ENCODE results near the gene SEMA4G.

SEMA4G gene

GRCh38 chr10:100969187-100970075 lies at the start of gene SEMA4G:
Gene SEMA4G (plus strand): TSS chr10:100969504. CDS start chr10:100972913, 3,409 bp downstream.
- no peak for DNase-seq (ENCODE audit: low read depth in 2 of 2)

- no peak for DNase-seq (ENCODE audit: low read depth in 2 of 2)
Measured at GRCh38 chr10:100923580-100923979, 45.7 kb upstream of the SEMA4G start.

GRCh38 chr10:100927266-100927665 lies 42.0 kb upstream of the SEMA4G start:
- DNase-seq (ENCODE audit: low read depth in 2 of 2): no peak

GRCh38 chr10:100928039-100928438 lies 41.3 kb upstream of the SEMA4G start:
- DNase-seq (ENCODE audit: low read depth in 2 of 2): no peak

- DNase-seq (ENCODE audit: low read depth in 2 of 2): no peak
Measured at GRCh38 chr10:100930368-100930767, 38.9 kb upstream of the SEMA4G start.

- no peak for DNase-seq (ENCODE audit: low read depth in 2 of 2)
Measured at GRCh38 chr10:100934084-100934659, 35.1 kb upstream of the SEMA4G start.

- no peak for DNase-seq (ENCODE audit: low read depth in 2 of 2)
Measured at GRCh38 chr10:100939763-100940344, 29.4 kb upstream of the SEMA4G start.

- no peak for DNase-seq (ENCODE audit: low read depth in 2 of 2)
Measured at GRCh38 chr10:100942229-100942628, 27.1 kb upstream of the SEMA4G start.

- no peak for DNase-seq (ENCODE audit: low read depth in 2 of 2)
Measured at GRCh38 chr10:100943508-100943907, 25.8 kb upstream of the SEMA4G start.

- no peak for DNase-seq (ENCODE audit: low read depth in 2 of 2)
Measured at GRCh38 chr10:100945754-100946153, 23.6 kb upstream of the SEMA4G start.

GRCh38 chr10:100948916-100949315 lies 20.4 kb upstream of the SEMA4G start:
- DNase-seq (ENCODE audit: low read depth in 2 of 2): no peak

- DNase-seq (ENCODE audit: low read depth in 2 of 2): no peak
Measured at GRCh38 chr10:100960251-100960650, 9.1 kb upstream of the SEMA4G start.

- DNase-seq (ENCODE audit: low read depth in 2 of 2): no peak
Measured at GRCh38 chr10:100962351-100963080, 6.8 kb upstream of the SEMA4G start.

GRCh38 chr10:100963826-100964225 lies 5.5 kb upstream of the SEMA4G start:
- DNase-seq (ENCODE audit: low read depth in 2 of 2): no peak

- no peak for DNase-seq (ENCODE audit: low read depth in 2 of 2)
Measured at GRCh38 chr10:100965820-100966219, 3.5 kb upstream of the SEMA4G start.

- DNase-seq (ENCODE audit: low read depth in 2 of 2): no peak
Measured at GRCh38 chr10:100966887-100967286, 2.4 kb upstream of the SEMA4G start.

- no peak for DNase-seq (ENCODE audit: low read depth in 2 of 2)
Measured at GRCh38 chr10:100967332-100967731, 2.0 kb upstream of the SEMA4G start.

- DNase-seq (ENCODE audit: low read depth in 2 of 2): no peak
Measured at GRCh38 chr10:100968062-100968736, 1.1 kb upstream of the SEMA4G start.

- no peak for DNase-seq (ENCODE audit: low read depth in 2 of 2)
Measured at GRCh38 chr10:100968863-100969186, 479 bp upstream of the SEMA4G start.

- no peak for DNase-seq (ENCODE audit: low read depth in 2 of 2)
Measured at GRCh38 chr10:100970076-100970913, 991 bp downstream of the SEMA4G start.

Measured in stimulated activated CD4-positive, alpha-beta T cell treated with anti-CD3 and anti-CD28 coated beads, Interleukin-15, amount 100 ng/mL, for 48 hours (primary cell).